ENCODE data around the gene SCAMP3. TPM values are rescaled to one million over a fixed set of nuclear protein-coding genes. Genes with fewer than 3 reads are reported as not detected.

The SCAMP3 gene
- total RNA-seq, 1 donor from 2014 or later, result 68.3 TPM

DNA sequence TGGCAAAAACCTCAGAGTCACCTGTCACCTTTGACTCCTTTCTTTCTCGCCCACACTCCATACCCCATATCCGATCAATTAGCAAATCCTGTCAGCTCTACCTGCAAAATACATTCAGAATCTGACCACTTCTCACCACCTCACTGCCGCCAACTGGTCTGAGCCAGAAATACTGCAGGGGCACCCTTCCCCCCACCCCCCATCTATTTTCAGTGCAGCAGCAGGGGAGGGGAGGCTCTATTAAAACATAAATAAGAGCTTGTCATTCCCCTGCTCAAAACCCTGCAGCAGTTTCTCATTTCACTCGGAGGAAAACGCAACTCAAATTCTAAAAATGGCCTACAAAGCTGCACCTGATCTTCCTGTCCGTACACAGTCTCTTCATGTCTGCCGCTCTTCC is 35.2 kb upstream of the SCAMP3 start:
- Mint-ChIP-seq H3K27ac (ENCODE audit: unreplicated experiment) (no peak overlapping the region), H3K9me3 (ENCODE audit: low read depth) (no peaks in the 10 kb centered on the region), H3K4me3 (ENCODE audit: unreplicated experiment) (no peak overlapping the region), H3K27me3 (ENCODE audit: low read depth) (peaks cover 4% of the 10 kb centered on the region), H3K36me3 (ENCODE audit: low read depth) (no peaks in the 10 kb centered on the region), H3K4me1 (ENCODE audit: low read depth) (no peaks in the 10 kb centered on the region)
- no peak for TF ChIP-seq CTCF (IDR thresholded peaks at IDR 0.05)
- no peak for DNase-seq (ENCODE audit: low spot score)

DNA sequence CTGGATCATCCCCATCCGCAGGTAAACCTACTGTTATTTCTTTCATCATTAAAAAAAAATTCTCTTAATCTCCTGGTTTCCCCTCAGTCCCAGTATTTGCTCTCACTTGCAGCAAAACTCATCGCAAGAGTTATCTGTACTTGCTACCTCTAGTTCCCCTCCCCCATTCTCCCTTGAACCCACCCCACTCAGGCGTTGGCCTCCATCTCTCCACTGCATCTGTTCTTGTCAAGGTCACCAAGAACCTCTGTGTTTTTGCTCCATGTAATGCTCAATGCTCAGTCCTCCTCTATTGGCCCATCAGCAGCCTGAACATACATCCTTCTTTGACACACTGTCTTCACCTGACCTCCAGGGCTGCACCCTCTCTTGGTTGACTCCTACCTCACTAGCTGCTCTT is 34.5 kb upstream of the SCAMP3 start:
- Mint-ChIP-seq H3K27ac (ENCODE audit: unreplicated experiment) (no peak overlapping the region), H3K4me3 (ENCODE audit: unreplicated experiment) (no peak overlapping the region), H3K36me3 (ENCODE audit: low read depth) (no peaks in the 10 kb centered on the region), H3K27me3 (ENCODE audit: low read depth) (peaks cover 4% of the 10 kb centered on the region), H3K4me1 (ENCODE audit: low read depth) (no peaks in the 10 kb centered on the region), H3K9me3 (ENCODE audit: low read depth) (no peaks in the 10 kb centered on the region)
- no peak for TF ChIP-seq CTCF (IDR thresholded peaks at IDR 0.05)
- DNase-seq (ENCODE audit: low spot score), result no peak

GRCh38 chr1:155295942-155296267 is 33.7 kb upstream of the SCAMP3 start:
- no peaks in the 10 kb centered on the region for H3K4me1 Mint-ChIP-seq (ENCODE audit: low read depth)
- no peak overlapping the region for H3K27ac Mint-ChIP-seq (ENCODE audit: unreplicated experiment)
- TF ChIP-seq CTCF (IDR thresholded peaks at IDR 0.05), result no peak
- no peak for DNase-seq (ENCODE audit: low spot score)
- no peak overlapping the region for H3K4me3 Mint-ChIP-seq (ENCODE audit: unreplicated experiment)
- no peaks in the 10 kb centered on the region for H3K9me3 Mint-ChIP-seq (ENCODE audit: low read depth)
- no peaks in the 10 kb centered on the region for H3K36me3 Mint-ChIP-seq (ENCODE audit: low read depth)
- H3K27me3 Mint-ChIP-seq (ENCODE audit: low read depth), result peaks cover 4% of the 10 kb centered on the region

DNA sequence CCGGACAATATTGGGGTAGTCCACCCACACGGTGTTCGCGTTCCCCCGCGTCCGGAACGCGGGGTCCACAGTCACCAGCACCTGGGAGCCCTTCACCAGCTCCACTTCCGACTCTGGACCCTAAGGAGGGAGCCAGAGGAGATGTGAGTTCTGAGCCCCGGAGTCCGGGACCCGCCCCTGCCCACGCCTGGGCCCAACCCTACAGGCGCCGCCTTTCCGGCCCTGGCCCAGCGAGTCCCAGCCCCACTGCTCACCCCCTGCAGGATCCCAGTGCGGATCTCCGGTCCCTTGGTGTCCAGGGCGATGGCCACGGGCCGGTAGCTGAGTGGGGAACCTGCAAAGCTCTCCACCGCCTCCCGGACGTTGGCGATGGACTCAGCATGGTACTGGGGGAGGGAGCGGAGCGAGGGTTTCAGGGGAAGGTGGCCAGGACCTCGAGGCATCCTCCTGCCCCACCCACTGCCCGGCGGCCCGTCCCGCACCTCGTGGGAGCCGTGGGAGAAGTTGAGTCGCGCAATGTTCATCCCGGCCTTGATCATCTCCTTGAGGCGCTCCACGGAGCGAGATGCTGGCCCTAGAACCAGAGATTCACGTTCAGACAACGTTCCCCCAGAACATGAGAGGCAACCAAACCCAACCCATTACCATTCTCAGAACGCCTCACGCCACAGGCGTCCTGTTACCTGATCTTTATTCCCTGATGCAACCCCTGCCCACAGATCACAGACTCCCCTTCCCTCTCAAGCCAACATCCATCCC is 33.2 kb upstream of the SCAMP3 start:
- Mint-ChIP-seq H3K27ac (ENCODE audit: unreplicated experiment) (no peak overlapping the region), H3K4me1 (ENCODE audit: low read depth) (no peaks in the 10 kb centered on the region), H3K4me3 (ENCODE audit: unreplicated experiment) (no peak overlapping the region)

DNA sequence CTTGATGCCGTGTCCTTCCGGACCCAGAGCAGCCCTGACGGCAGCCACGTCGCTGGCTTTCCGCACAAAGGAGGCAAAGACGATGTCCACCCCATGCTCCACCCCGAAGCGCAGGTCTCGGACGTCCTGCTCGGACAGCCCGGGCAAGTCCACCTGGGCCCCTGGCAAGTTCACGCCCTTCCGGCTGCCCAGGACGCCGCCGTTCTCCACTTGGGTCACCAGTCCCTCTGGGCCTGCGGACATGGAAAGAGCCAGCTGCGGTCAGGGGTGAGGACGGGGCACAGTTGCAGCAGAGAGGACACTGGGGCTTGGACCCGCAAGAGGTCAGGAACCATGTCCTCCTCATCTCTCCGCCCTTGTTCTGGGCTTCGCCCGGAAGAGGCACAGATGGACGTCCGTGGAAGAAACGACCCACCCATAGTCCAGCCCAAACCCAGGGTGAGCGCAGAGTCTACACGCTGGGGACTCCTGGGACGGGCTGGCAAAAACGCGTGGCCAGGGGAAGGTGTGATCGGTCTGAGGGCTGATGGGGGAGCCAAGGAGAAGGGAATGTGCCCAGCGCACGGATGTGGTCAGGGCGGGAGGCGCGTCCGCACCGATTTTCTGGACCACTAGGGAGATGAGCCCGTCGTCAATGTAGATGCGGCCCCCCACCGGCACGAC is 32.5 kb upstream of the SCAMP3 start:
- Mint-ChIP-seq H3K9me3 (ENCODE audit: low read depth) (no peaks in the 10 kb centered on the region), H3K27me3 (ENCODE audit: low read depth) (peaks cover 4% of the 10 kb centered on the region), H3K27ac (ENCODE audit: unreplicated experiment) (no peak overlapping the region), H3K4me3 (ENCODE audit: unreplicated experiment) (no peak overlapping the region), H3K36me3 (ENCODE audit: low read depth) (no peaks in the 10 kb centered on the region), H3K4me1 (ENCODE audit: low read depth) (no peaks in the 10 kb centered on the region)
- TF ChIP-seq CTCF (IDR thresholded peaks at IDR 0.05), result no peak
- no peak for DNase-seq (ENCODE audit: low spot score)

More for the DNA sequence above, 33.2 kb upstream of the SCAMP3 start:
- Mint-ChIP-seq H3K27me3 (ENCODE audit: low read depth) (peaks cover 4% of the 10 kb centered on the region), H3K36me3 (ENCODE audit: low read depth) (no peaks in the 10 kb centered on the region), H3K9me3 (ENCODE audit: low read depth) (no peaks in the 10 kb centered on the region)
- TF ChIP-seq CTCF (IDR thresholded peaks at IDR 0.05), result no peak
- DNase-seq (ENCODE audit: low spot score), result no peak
